ENCODE measurements around the gene INTS7.
A peak's percentile ranks its signal among the peaks of the same experiment; 100 is the strongest.

Gene INTS7, protein sequence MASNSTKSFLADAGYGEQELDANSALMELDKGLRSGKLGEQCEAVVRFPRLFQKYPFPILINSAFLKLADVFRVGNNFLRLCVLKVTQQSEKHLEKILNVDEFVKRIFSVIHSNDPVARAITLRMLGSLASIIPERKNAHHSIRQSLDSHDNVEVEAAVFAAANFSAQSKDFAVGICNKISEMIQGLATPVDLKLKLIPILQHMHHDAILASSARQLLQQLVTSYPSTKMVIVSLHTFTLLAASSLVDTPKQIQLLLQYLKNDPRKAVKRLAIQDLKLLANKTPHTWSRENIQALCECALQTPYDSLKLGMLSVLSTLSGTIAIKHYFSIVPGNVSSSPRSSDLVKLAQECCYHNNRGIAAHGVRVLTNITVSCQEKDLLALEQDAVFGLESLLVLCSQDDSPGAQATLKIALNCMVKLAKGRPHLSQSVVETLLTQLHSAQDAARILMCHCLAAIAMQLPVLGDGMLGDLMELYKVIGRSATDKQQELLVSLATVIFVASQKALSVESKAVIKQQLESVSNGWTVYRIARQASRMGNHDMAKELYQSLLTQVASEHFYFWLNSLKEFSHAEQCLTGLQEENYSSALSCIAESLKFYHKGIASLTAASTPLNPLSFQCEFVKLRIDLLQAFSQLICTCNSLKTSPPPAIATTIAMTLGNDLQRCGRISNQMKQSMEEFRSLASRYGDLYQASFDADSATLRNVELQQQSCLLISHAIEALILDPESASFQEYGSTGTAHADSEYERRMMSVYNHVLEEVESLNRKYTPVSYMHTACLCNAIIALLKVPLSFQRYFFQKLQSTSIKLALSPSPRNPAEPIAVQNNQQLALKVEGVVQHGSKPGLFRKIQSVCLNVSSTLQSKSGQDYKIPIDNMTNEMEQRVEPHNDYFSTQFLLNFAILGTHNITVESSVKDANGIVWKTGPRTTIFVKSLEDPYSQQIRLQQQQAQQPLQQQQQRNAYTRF

GRCh38 chr1:212035123-212035834, at the start of gene INTS7, which contains the start of gene DTL:
TSS of gene INTS7 (minus strand) at chr1:212035557. CDS start at chr1:212035437, 120 bp downstream.
TSS of gene DTL (plus strand) at chr1:212035748. CDS start at chr1:212035891, 143 bp downstream.
- DNase-seq: peak; percentile 87 to 98

DNA sequence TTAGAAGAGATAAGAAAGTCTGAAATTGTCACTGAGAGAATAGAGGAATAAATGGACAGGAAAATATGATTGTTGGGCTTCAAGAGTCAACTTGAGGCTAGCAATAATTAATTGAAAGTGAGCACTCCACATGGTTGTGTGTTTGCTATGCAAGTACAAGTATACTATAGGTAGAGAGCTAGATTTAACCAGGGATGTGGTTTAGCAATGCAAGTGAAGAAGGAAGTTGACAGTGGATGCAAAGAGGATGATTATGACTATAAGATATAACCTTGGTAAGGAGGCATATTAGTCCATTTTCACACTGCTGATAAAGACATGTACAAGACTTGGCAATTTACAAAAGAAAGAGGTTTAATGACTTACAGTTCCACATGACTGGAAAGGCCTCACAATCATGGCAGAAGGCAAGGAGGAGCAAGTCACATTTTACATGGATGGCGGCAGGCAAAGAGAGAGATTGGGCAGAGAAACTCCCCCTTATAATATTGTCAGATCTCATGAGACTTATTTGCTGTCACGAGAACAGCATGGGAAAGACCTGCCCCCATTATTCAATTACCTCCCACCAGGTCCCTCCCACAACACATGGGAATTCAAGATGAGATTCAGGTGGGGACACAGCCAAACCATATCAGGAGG, 47.5 kb upstream of the INTS7 start:
- no peak for DNase-seq

- DNase-seq: no peak
Observed at GRCh38 chr1:212078826-212079225, 43.5 kb upstream of the INTS7 start.

GRCh38 chr1:212077028-212077427, 41.7 kb upstream of the INTS7 start:
- DNase-seq: no peak

DNA sequence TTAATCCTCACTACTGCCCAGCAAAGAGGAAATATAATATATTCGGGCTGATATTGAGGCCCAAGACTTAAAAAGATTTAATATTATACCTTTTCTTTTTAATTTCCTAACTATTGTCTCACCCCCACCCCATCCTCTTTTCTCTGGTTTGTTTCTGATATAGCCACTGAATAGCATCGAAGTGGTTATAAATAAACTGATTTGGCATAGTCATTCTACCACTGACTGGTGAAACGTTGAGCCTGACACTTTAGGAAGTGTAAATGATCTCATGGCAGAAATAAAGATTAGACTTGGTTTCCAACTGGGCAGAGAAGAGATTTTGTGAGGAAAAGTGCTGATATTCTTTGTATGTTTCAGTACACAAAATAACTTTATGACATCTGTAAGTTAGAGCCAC, 39.5 kb upstream of the INTS7 start:
- DNase-seq: no peak

DNA sequence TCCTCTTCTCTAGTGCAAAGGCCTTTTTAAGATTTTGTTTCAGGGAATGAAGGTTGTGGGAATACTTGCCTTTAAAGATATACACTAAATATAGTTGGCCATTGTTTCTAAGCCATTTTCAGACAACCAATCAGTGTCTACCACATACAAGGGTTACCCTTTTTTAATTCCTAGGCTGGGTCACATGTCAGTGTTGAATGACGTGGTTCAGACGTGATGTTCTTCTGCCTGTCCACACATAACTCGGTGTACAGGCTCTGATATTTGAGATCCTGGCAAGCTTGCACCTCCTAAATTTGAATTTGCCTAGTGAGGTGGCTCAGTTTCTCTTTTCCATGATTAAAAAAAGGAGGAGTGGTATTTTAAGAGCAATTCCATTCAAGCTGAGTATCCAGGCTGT, 39.0 kb upstream of the INTS7 start:
- no peak for DNase-seq

DNA sequence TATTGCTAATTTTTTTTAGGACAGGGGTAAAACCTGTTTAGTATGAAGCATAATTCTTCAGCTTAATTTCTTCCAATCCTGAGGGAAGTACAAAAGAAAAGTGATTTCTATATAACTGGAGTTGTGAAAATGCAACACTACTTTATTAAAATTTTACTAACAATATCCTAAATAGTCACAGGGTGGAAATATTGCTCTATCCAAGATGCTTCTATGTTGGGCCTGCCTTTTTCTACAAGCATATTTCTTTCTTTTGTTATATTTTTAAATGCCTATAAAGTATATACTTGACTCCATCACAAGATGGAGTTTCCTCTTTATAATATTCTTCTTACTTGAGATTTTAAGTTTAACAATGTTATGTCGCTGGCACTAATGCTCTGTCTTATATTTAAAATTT, 38.1 kb upstream of the INTS7 start:
- DNase-seq: no peak

DNA sequence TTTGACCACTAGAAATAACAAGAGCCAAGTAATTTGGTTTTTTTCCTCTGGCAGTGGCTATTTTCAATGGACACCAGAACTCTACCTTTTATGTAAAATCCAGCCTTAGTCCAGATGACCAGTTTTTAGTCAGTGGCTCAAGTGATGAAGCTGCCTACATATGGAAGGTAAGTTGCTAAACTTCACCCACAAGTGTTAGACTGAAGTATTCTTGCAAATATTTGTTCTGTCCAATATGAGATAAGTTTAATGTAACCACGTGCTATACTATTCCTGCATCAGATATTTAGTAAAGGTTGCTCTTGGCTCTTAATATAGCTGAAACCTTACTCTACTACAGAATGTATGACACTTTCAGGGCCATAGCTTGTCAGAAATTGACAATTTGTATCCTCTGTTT, 36.7 kb upstream of the INTS7 start:
- no peak for DNase-seq

- DNase-seq: no peak
Observed at GRCh38 chr1:212070720-212071302, 35.5 kb upstream of the INTS7 start.

DNA sequence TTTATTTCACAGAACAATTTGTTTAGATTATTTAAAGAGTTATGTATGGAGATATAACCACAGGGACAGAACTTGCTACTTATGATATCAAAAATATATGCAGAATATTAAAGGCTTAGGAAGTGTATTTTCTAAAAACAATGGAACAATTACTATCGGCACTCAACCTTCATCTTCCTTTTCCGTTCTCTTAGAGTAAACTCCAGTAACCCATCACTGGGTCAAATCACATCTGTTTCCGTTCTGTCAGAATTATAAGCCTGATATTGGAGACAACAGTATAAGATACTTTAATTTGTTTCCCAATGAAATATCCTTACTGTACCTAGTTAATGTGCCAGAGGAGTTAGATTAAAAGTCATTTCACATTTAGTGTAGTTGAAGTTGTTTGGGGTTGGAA, 32.4 kb upstream of the INTS7 start:
- DNase-seq: no peak

DNA sequence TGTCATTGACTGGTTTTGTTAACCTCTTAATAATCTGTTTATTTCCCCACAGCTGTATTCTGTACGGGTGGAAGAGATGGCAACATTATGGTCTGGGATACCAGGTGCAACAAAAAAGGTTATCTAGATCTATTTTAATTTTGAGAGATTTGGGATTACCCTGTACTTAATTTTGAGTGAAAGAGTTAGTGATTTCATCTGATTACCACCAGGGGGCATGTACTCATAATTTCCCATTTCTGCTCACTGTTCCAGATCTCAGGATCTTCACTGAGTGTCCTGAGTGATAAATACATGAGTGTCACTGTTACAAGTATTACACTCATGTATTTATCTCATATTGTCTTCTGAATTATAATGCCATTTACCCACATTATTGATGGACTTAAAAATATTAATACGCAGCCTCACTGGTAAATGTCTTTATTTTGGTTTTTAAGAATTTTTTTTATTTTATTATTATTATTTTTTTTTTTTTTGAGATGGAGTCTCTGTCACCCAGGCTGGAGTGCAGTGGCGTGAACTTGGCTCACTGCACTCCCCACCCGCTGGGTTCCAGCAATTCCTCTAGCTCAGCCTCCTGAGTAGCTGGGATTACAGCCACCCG, 27.6 kb upstream of the INTS7 start:
- no peak for DNase-seq

- DNase-seq: no peak
Observed at GRCh38 chr1:212060632-212061472, 25.5 kb upstream of the INTS7 start.

GRCh38 chr1:212055333-212055732, 20.0 kb upstream of the INTS7 start:
- no peak for DNase-seq

DNA sequence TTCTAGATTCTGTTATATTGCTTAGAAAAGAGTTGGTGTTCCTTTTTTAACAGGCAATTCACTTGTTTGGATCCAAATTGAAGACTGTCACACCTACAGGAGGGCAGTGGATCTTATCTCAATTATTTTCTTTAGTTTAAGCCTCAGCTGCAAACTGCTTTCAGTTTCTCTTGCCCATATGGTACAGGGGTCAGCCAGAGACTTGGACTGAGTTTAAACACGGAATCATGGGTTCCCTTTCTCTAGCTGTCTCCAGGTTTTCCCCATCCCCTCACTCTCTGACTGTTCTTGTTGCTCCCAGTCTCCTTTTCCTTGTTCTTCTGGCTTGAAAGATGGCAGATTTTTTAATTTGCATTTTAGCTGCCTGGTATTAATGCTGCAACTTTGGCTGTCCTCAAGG, 18.6 kb upstream of the INTS7 start:
- no peak for DNase-seq

DNA sequence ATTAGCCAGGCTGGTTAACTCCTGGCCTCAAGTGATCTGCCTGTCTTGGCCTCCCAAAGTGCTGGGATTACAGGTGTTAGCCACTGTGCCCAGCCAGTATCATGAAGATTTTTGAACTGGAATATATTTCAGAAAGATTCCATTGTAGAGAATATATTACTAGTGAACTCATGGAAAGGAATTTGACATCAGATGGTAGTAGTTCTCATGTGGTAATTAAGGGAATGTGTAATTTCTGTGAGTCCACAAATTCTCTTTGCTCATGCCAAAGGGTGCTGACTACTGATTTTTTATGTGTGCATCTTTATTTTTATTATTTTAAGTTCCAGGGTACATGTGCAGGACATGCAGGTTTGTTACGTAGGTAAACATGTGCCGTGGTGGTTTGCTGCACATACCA, 10.6 kb upstream of the INTS7 start:
- no peak for DNase-seq

- DNase-seq: no peak
Observed at GRCh38 chr1:212044851-212045250, 9.5 kb upstream of the INTS7 start.

GRCh38 chr1:212042436-212042835, 7.1 kb upstream of the INTS7 start:
- no peak for DNase-seq

- DNase-seq: no peak
Observed at GRCh38 chr1:212040629-212041412, 5.5 kb upstream of the INTS7 start.

GRCh38 chr1:212039622-212040021, 4.3 kb upstream of the INTS7 start:
- no peak for DNase-seq

DNA sequence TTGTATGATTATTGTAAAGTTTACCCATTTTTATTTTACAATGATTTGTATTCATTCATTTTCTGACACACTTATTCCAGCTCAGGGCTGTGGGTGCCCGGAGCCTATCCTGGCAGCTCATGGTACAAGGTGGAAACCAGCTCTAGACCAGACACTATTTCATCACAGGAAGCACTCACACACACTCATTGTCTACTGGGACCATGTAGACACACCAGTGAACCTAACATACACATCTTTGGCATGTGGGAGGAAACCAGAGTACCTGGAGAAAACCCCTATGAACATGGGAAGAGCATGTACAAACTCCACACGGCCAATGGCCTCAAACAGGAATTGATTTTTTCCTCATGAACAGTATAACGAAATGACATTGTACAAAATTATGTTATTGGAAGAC, 2.5 kb upstream of the INTS7 start:
- DNase-seq: no peak

Measured in NCI-H187 (cell line).